ENCODE measurements around the gene ERVFRD-1.

DNA sequence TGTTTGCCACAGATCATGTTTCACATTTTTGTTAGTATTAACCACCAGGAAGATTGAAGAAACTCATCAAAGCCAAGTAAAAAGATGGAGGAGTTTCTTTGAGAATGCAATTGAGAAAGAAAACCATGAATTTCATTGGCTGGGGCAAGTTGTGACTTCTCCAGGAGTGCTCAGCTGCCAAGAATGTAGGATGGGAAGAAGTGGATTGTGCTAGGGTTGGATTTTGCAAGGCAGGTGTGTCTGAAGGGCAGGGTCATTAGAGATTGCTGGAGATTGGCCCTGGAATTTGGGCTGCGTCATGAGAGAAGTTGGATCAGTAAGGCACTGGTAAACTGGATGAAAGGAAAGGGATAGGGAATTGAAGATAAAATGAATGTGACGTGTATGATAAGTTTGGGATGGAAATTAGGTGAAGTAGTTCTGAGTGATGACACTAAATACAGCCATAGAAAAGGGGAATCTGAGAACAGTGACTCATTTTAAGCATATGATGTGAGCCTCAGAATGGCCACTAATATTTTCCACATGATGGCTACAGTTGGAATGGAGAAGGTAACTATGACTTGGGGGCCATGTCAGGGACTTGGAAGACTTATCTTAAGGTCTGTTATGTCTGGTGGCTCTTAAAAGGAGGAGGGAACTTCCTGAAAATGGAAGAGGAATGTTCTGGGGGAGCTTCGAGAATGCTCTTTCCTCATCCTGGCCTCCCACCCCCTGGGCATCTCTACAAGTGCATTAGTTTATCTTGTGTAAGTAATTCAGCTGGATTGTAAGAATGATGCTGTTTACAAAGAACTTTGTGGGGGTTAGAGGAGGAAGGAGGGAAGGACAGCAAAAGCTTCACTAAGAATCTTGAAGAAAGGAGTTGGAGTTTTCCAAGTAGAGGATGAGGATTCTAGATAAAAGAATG lies 27.8 kb upstream of the ERVFRD-1 start:
- TF ChIP-seq, protein P1, sequence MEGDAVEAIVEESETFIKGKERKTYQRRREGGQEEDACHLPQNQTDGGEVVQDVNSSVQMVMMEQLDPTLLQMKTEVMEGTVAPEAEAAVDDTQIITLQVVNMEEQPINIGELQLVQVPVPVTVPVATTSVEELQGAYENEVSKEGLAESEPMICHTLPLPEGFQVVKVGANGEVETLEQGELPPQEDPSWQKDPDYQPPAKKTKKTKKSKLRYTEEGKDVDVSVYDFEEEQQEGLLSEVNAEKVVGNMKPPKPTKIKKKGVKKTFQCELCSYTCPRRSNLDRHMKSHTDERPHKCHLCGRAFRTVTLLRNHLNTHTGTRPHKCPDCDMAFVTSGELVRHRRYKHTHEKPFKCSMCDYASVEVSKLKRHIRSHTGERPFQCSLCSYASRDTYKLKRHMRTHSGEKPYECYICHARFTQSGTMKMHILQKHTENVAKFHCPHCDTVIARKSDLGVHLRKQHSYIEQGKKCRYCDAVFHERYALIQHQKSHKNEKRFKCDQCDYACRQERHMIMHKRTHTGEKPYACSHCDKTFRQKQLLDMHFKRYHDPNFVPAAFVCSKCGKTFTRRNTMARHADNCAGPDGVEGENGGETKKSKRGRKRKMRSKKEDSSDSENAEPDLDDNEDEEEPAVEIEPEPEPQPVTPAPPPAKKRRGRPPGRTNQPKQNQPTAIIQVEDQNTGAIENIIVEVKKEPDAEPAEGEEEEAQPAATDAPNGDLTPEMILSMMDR (conservative IDR thresholded peaks at IDR 0.05) = no peak
- no peak for TF ChIP-seq ZFX (IDR thresholded peaks at IDR 0.05)

Measured in C4-2B (cell line).